ENCODE measurements around the gene ELAC1. TPM values are rescaled to one million over a fixed set of nuclear protein-coding genes. Genes with fewer than 3 reads are reported as not detected.

The ELAC1 gene
- total RNA-seq, 1 donor from 2014 or later, result 3.3 TPM

Other genes starting within 250 kb of the ELAC1 start
- gene MRO, start 148.0 kb upstream of the ELAC1 start, total RNA-seq, result 5.3 TPM
- gene ME2, start 88.9 kb upstream of the ELAC1 start, total RNA-seq, result 92.6 TPM
- gene SMAD4, start 62.2 kb downstream of the ELAC1 start, total RNA-seq, result 90.9 TPM
- 16.4 TPM for gene MEX3C, start 229.6 kb downstream of the ELAC1 start, total RNA-seq